Stimulated activated CD8-positive, alpha-beta memory T cell treated with anti-CD3 and anti-CD28 coated beads, Interleukin-7, amount 100 ng/mL, for 48 hours (primary cell): Measurements from ENCODE around the gene POTED.
"Not testable (repeated sequence)": the region's sequence is repeated elsewhere in the genome, so short reads cannot be mapped to it uniquely, and the experiment has no call there.

Experiments
- DNase-seq, 2 donors: peaks; one replicate each; pipeline ENCODE4 v3.0.0-alpha.2; 2020; ENCODE audit warnings: low read depth in 1 of 2; ENCODE audit errors: extremely low read depth in 1 of 2

The POTED gene

DNA sequence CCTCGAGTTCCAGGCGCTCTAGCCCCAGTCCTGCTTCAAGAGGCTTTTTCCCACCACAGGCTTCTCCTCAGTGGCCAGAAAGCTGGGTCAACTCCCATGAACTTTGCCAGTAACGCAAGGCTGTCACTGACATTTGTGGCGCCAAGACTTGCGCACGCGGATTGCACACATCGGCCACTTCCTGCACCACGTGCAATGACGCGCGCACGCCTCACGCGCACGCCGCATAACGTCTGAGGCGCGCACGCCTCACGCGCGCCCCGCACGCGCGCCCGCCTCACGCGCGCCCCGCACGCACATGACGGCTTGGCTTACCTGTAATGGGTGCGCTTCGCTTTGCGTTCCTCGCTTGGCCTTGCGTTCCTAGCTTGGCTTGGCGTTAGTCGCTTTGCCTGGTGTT is at the start of gene POTED:
Gene POTED, plus strand, starts transcription at position 301 of the 400 bp plus-strand sequence. CDS start 452 bp downstream, outside the sequence.
- not testable (repeated sequence) for DNase-seq

DNA sequence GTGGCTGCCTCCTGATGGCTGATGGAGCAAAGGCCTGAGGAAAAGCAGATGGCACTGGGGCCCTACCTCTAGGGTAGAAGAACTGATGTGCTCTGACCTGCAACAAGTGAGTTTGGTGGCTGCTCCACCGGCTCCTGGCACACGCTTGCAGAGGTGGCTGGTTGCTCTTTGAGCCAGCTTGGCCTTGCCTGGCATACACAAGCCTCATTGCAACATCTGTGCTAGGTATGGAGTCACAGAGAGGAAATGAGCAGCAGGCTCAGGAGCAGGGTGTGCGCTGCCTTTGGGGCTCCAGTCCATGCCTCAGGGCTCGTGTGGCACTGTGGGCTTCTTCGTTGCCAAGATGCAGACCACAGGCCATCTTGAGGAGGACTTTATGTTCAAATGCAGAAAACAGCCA is 40.5 kb downstream of the POTED start:
- not testable (repeated sequence) for DNase-seq

DNA sequence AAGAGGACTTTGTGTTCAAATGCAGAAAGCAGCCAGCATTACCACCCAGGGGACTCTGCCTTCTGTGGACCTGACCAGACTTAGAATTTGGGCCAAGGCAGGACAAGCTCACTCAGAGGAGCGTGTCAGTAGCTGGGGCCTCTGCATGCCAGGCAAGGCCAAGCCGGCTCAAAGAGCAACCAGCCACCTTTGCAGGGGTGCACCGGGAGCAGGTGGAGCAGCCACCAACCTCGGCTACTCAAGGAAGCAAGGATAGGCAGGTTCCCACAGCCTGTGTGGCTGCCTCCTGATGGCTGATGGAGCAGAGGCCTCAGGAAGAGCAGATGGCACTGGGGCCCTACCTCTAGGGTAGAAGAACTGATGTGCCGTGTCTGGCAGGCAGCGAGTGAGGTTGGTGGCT is 42.2 kb downstream of the POTED start:
- not testable (repeated sequence) for DNase-seq
